WERI-Rb-1 (cell line): Measurements from ENCODE around the gene MTRF1L.

ENCODE experiments used
- DNase-seq: peaks from one replicate; pipeline ENCODE4 v3.0.0-alpha.2; 2020
- H3K27ac ChIP-seq: fragments of 250-450 bp; sonication (Bioruptor Pico); 2 replicates; pipeline ENCODE4 v1.5.1; 2020; ENCODE audit warnings: mild to moderate bottlenecking, moderate library complexity
- H3K27me3 ChIP-seq: fragments of 250-450 bp; sonication (Bioruptor Pico); 2 replicates; pipeline ENCODE4 v1.5.1; 2021; ENCODE audit warnings: mild to moderate bottlenecking, low read depth, moderate library complexity; ENCODE audit not compliant: insufficient read depth, severe bottlenecking
- H3K36me3 ChIP-seq: fragments of 250-450 bp; sonication (Bioruptor Pico); 2 replicates; pipeline ENCODE4 v1.5.1; 2020; ENCODE audit warnings: mild to moderate bottlenecking, moderate library complexity
- H3K4me3 ChIP-seq: 2 replicates; pipeline ENCODE4 v1.5.1; 2011; ENCODE audit warnings: low read depth, mild to moderate bottlenecking, control low read depth, low read length
- H3K9me3 ChIP-seq: fragments of 250-450 bp; sonication (Bioruptor Pico); 2 replicates; pipeline ENCODE4 v1.5.1; 2021; ENCODE audit warnings: mild to moderate bottlenecking, moderate library complexity; ENCODE audit not compliant: severe bottlenecking
- CTCF ChIP-seq: IDR thresholded peaks from 2 replicates; pipeline ENCODE4 v1.5.1; 2011; ENCODE audit warnings: low read depth, mild to moderate bottlenecking, control low read depth, inconsistent platforms, low read length

Gene MTRF1L

GRCh38 chr6:153031335-153031955, 28.9 kb upstream of the MTRF1L start:
- Histone ChIP-seq H3K36me3 (no peaks in the 10 kb centered on the region), H3K9me3 (no peaks in the 10 kb centered on the region), H3K4me3 (no peak overlapping the region), H3K27ac (no peak overlapping the region), H3K27me3 (no peaks in the 10 kb centered on the region)
- no peak for TF ChIP-seq CTCF
- DNase-seq: no peak

- H3K9me3 ChIP-seq: no peaks in the 10 kb centered on the region
- no peak overlapping the region for H3K27ac ChIP-seq
- no peak for TF ChIP-seq CTCF
- no peaks in the 10 kb centered on the region for H3K27me3 ChIP-seq
- H3K4me3 ChIP-seq: no peak overlapping the region
- H3K36me3 ChIP-seq: no peaks in the 10 kb centered on the region
- no peak for DNase-seq
Observed at GRCh38 chr6:153028963-153029362, 26.5 kb upstream of the MTRF1L start.

- no peak for DNase-seq
- Histone ChIP-seq H3K27me3 (no peaks in the 10 kb centered on the region), H3K9me3 (no peaks in the 10 kb centered on the region), H3K4me3 (no peak overlapping the region), H3K36me3 (no peaks in the 10 kb centered on the region), H3K27ac (no peak overlapping the region)
- TF ChIP-seq CTCF: no peak
Observed at GRCh38 chr6:153028286-153028685, 25.8 kb upstream of the MTRF1L start.

GRCh38 chr6:153027480-153027879, 25.0 kb upstream of the MTRF1L start:
- no peak for TF ChIP-seq CTCF

GRCh38 chr6:153024709-153025017, 22.2 kb upstream of the MTRF1L start:
- H3K27me3 ChIP-seq: no peaks in the 10 kb centered on the region
- no peak overlapping the region for H3K27ac ChIP-seq
- H3K36me3 ChIP-seq: no peaks in the 10 kb centered on the region
- DNase-seq: no peak
- no peak overlapping the region for H3K4me3 ChIP-seq
- no peak for TF ChIP-seq CTCF
- no peaks in the 10 kb centered on the region for H3K9me3 ChIP-seq

More at GRCh38 chr6:153027480-153027879, 25.0 kb upstream of the MTRF1L start:
- Histone ChIP-seq H3K36me3 (no peaks in the 10 kb centered on the region), H3K4me3 (no peak overlapping the region), H3K9me3 (no peaks in the 10 kb centered on the region), H3K27ac (no peak overlapping the region), H3K27me3 (no peaks in the 10 kb centered on the region)
- DNase-seq: no peak
